Astrocyte (in vitro differentiated cells and primary cell): ENCODE measurements around the gene PDLIM1. TPM values are rescaled to one million over a fixed set of nuclear protein-coding genes. Genes with fewer than 3 reads are reported as not detected.

Source experiments
- DNase-seq: peaks from one replicate; pipeline ENCODE4 v3.0.0-alpha.2; 2010; ENCODE audit warnings: low read depth
- FAIRE-seq: peaks from 2 replicates; lab custom pipeline; 2011; peaks lifted over from hg19 to GRCh38; lab: Jason Lieb, UNC
- H2AFZ ChIP-seq: 2 replicates; pipeline ENCODE4 v1.6.0; 2012; ENCODE audit warnings: low read depth, low read length, inconsistent platforms
- H3K27ac ChIP-seq: 2 replicates; pipeline ENCODE4 v1.5.1; 2011; ENCODE audit warnings: low read depth, low read length, inconsistent platforms
- H3K27me3 ChIP-seq: 2 replicates; pipeline ENCODE4 v1.6.0; 2011; ENCODE audit warnings: low read length, inconsistent platforms; ENCODE audit not compliant: insufficient read depth
- H3K36me3 ChIP-seq: 2 replicates; pipeline ENCODE4 v1.5.1; 2011; ENCODE audit warnings: low read length, inconsistent platforms; ENCODE audit not compliant: insufficient read depth
- H3K4me1 ChIP-seq: 2 replicates; pipeline ENCODE4 v1.5.1; 2011; ENCODE audit warnings: low read length, inconsistent platforms; ENCODE audit not compliant: insufficient read depth
- H3K4me2 ChIP-seq: 2 replicates; pipeline ENCODE4 v1.6.0; 2012; ENCODE audit warnings: low read length, inconsistent platforms
- H3K4me3 ChIP-seq: 2 replicates; pipeline ENCODE4 v1.5.1; 2011; ENCODE audit warnings: low read depth, mild to moderate bottlenecking, low read length, inconsistent platforms; ENCODE audit not compliant: insufficient read depth
- H3K79me2 ChIP-seq: 2 replicates; pipeline ENCODE4 v1.6.0; 2012; ENCODE audit warnings: mild to moderate bottlenecking, low read length, inconsistent platforms; ENCODE audit not compliant: insufficient read depth
- H3K9ac ChIP-seq: 2 replicates; pipeline ENCODE4 v1.6.0; 2012; ENCODE audit warnings: mild to moderate bottlenecking, low read length, inconsistent platforms
- H3K9me3 ChIP-seq: 2 replicates; pipeline ENCODE4 v1.5.1; 2012; ENCODE audit warnings: low read depth, mild to moderate bottlenecking, low read length, inconsistent platforms; ENCODE audit not compliant: insufficient read depth
- H4K20me1 ChIP-seq: 2 replicates; pipeline ENCODE4 v1.6.0; 2012; ENCODE audit warnings: low read length, inconsistent platforms; ENCODE audit not compliant: insufficient read depth
- H3K27ac Mint-ChIP-seq: one replicate; pipeline ENCODE4 v1.8.0; 2021; ENCODE audit warnings: mild to moderate bottlenecking, mixed read lengths; ENCODE audit not compliant: unreplicated experiment
- H3K27me3 Mint-ChIP-seq: one replicate; pipeline ENCODE4 v1.8.0; 2021; ENCODE audit warnings: low read depth, mixed read lengths; ENCODE audit not compliant: unreplicated experiment
- H3K36me3 Mint-ChIP-seq: one replicate; pipeline ENCODE4 v1.8.0; 2021; ENCODE audit warnings: low read depth, mixed read lengths; ENCODE audit not compliant: unreplicated experiment
- H3K4me1 Mint-ChIP-seq: one replicate; pipeline ENCODE4 v1.8.0; 2021; ENCODE audit warnings: low read depth, mixed read lengths; ENCODE audit not compliant: unreplicated experiment
- H3K4me3 Mint-ChIP-seq: one replicate; pipeline ENCODE4 v1.8.0; 2021; ENCODE audit warnings: mild to moderate bottlenecking, moderate library complexity, mixed read lengths; ENCODE audit not compliant: unreplicated experiment
- H3K9me3 Mint-ChIP-seq: one replicate; pipeline ENCODE4 v1.8.0; 2021; ENCODE audit warnings: mild to moderate bottlenecking, mixed read lengths; ENCODE audit not compliant: unreplicated experiment
- CTCF ChIP-seq: IDR thresholded peaks from 2 replicates; pipeline ENCODE4 v1.5.1; 2011; ENCODE audit warnings: low read depth, mild to moderate bottlenecking, inconsistent platforms, low read length, moderate library complexity; ENCODE audit not compliant: insufficient read depth
- EZH2 ChIP-seq: IDR thresholded peaks from 2 replicates; pipeline ENCODE4 v1.6.1; 2012; ENCODE audit warnings: mild to moderate bottlenecking, low read length, inconsistent platforms; ENCODE audit not compliant: insufficient read depth
- total RNA-seq: library from RNA; stranded (reverse); gene quantifications from 2 replicates; pipeline ENCODE4 v1.2.1, GENCODE V29; 2021

Gene PDLIM1
- total RNA-seq, 1 donor from 2014 or later = 320 TPM

GRCh38 chr10:95265572-95265971 lies 25.2 kb downstream of the PDLIM1 start:
- H3K9ac ChIP-seq = no peak overlapping the region
- peaks cover 56% of the 10 kb centered on the region for H3K4me1 Mint-ChIP-seq
- TF ChIP-seq CTCF (no peak), EZH2 (no peak)
- no peaks in the 10 kb centered on the region for H3K79me2 ChIP-seq
- no peak overlapping the region for H3K27ac ChIP-seq
- DNase-seq (no peak), FAIRE-seq (no peak)
- H3K27ac Mint-ChIP-seq = peak overlapping the region; percentile 81
- no peak overlapping the region for H3K4me3 Mint-ChIP-seq
- no peaks in the 10 kb centered on the region for H3K27me3 ChIP-seq
- H3K27me3 Mint-ChIP-seq = no peaks in the 10 kb centered on the region
- peaks cover 38% of the 10 kb centered on the region for H3K4me1 ChIP-seq
- H4K20me1 ChIP-seq = no peaks in the 10 kb centered on the region
- no peaks in the 10 kb centered on the region for H3K9me3 ChIP-seq
- peaks cover 39% of the 10 kb centered on the region for H3K36me3 Mint-ChIP-seq
- H3K4me3 ChIP-seq = no peak overlapping the region
- no peak overlapping the region for H2AFZ ChIP-seq
- no peak overlapping the region for H3K4me2 ChIP-seq
- no peaks in the 10 kb centered on the region for H3K9me3 Mint-ChIP-seq
- H3K36me3 ChIP-seq = no peaks in the 10 kb centered on the region

- DNase-seq (no peak), FAIRE-seq (no peak)
- H3K27ac ChIP-seq = no peak overlapping the region
- H3K36me3 Mint-ChIP-seq = peaks cover 34% of the 10 kb centered on the region
- H3K27me3 ChIP-seq = no peaks in the 10 kb centered on the region
- no peaks in the 10 kb centered on the region for H3K27me3 Mint-ChIP-seq
- H3K36me3 ChIP-seq = peaks cover 3% of the 10 kb centered on the region
- peaks cover 7% of the 10 kb centered on the region for H3K79me2 ChIP-seq
- TF ChIP-seq EZH2 (no peak), CTCF (no peak)
- H3K4me1 Mint-ChIP-seq = peaks cover 66% of the 10 kb centered on the region
- peak overlapping the region; percentile 96 for H3K27ac Mint-ChIP-seq
- H3K4me2 ChIP-seq = no peak overlapping the region
- H3K4me3 Mint-ChIP-seq = peak overlapping the region; percentile 62
- no peaks in the 10 kb centered on the region for H3K9me3 ChIP-seq
- H3K4me3 ChIP-seq = no peak overlapping the region
- no peaks in the 10 kb centered on the region for H4K20me1 ChIP-seq
- no peaks in the 10 kb centered on the region for H3K9me3 Mint-ChIP-seq
- no peak overlapping the region for H3K9ac ChIP-seq
- peaks cover 48% of the 10 kb centered on the region for H3K4me1 ChIP-seq
- no peak overlapping the region for H2AFZ ChIP-seq
Measured at GRCh38 chr10:95264227-95265051, 26.4 kb downstream of the PDLIM1 start.

DNA sequence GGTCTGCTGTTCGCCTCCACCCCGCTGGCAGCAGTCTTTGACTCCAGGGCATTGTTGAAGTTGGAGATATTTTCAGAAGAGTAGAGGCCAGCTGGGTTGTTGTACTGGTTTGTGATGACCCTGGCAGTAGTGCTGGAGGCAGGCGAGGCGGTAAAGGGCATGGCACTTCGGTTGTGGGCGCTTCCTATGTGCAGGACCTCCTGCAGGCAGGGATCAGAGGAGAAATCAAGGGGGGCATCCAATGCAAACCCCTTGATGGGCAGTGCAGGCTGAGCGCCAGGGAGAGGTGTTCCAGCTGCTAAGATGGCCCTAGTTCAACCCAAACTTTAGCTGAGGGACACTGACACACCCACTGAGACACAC lies 27.0 kb downstream of the PDLIM1 start:
- H3K9me3 Mint-ChIP-seq = no peaks in the 10 kb centered on the region

More for the DNA sequence above, 27.0 kb downstream of the PDLIM1 start:
- H3K36me3 ChIP-seq = peaks cover 3% of the 10 kb centered on the region
- TF ChIP-seq CTCF (no peak), EZH2 (no peak)
- H3K27me3 ChIP-seq = no peaks in the 10 kb centered on the region
- no peaks in the 10 kb centered on the region for H3K27me3 Mint-ChIP-seq
- no peak overlapping the region for H3K27ac ChIP-seq
- H3K36me3 Mint-ChIP-seq = peaks cover 34% of the 10 kb centered on the region
- no peak overlapping the region for H2AFZ ChIP-seq
- no peaks in the 10 kb centered on the region for H3K9me3 ChIP-seq
- H4K20me1 ChIP-seq = no peaks in the 10 kb centered on the region
- H3K9ac ChIP-seq = no peak overlapping the region
- FAIRE-seq (no peak), DNase-seq (no peak)
- H3K27ac Mint-ChIP-seq = peak overlapping the region; percentile 96
- H3K4me3 ChIP-seq = no peak overlapping the region
- H3K79me2 ChIP-seq = peaks cover 8% of the 10 kb centered on the region
- peaks cover 44% of the 10 kb centered on the region for H3K4me1 ChIP-seq
- H3K4me1 Mint-ChIP-seq = peaks cover 67% of the 10 kb centered on the region
- no peak overlapping the region for H3K4me3 Mint-ChIP-seq
- H3K4me2 ChIP-seq = no peak overlapping the region
